ENCODE measurements around the gene MYH16. TPM values are rescaled to one million over a fixed set of nuclear protein-coding genes. Genes with fewer than 3 reads are reported as not detected.
"Not testable (repeated sequence)": the region's sequence is repeated elsewhere in the genome, so short reads cannot be mapped to it uniquely, and the experiment has no call there.

The MYH16 gene
- total RNA-seq (not detected), polyA plus RNA-seq (not detected)

DNA sequence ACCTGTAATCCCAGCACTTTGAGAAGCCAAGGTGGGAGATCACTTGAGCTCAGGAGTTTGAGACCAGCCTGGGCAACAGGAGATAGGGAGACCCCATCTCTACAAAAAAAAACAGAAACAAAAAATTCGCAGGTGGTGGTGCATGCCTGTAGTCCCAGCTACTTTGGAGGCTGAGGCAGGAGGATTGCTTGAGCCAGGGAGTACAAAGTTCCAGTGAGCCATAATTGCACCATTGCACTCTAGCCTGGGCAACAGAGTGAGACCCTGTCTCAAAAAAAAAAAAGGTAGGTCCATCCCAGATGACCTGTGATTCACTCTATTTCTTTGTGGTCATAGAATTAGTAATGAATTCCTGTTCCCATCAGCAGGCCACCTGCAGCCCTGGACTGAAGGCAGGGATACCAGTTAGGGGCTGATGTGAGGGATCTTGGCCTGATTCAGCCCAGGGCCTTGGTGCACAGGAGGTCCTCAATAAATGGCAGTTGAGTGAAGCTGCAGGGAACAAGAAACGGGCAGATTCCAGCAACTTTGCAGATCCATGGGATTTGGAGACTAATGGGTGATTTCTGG is at the start of gene MYH16:
Gene MYH16, plus strand, starts transcription at position 364 of the 570 bp plus-strand sequence.
- H3K4me3 ChIP-seq (ENCODE audit: low read depth, low read length) = no peak within 1 kb of the TSS

DNA sequence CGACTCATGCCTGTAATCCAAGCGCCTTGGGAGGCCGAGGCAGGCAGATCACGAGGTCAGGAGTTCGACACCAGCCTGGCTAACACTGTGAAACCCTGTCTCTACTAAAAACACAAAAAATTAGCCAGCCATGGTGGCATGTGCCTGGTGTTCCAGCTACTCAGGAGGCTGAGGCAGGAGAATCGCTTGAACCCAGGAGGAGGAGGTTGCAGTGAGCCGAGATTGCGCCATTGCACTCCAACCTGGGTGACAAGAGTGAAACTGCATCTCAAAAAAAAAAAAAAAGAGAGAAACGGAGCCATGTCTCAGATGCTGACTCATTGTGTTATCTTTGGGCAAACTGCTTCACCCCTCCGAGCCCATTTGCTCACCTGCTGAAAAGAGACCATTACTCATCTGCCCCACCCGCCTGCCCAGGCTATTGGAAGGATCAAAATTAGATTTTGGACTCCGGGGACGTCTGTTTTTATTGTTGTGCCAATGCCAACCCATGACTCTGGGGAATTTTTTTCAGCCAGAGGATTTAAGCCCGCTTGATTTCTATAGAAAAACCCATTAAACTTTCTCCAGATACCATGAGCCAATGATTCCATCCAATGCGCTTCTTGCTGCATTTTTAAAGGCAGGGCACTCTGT is 48.3 kb upstream of the MYH16 start:
- not testable (repeated sequence) for H3K4me1 ChIP-seq (ENCODE audit: control insufficient read depth, insufficient read depth, low read length, poor library complexity, severe bottlenecking); ATAC-seq (ENCODE audit: low read depth in 2 of 2)

More for the DNA sequence above, at the start of gene MYH16:
- no peaks in the 10 kb centered on the region for H3K36me3 Mint-ChIP-seq
- DNase-seq = no peak
- Histone ChIP-seq H3K27ac (ENCODE audit: insufficient read depth, low read length, poor library complexity, severe bottlenecking) (no peak within 1 kb of the TSS), H3K9me3 (ENCODE audit: control insufficient read depth in 2 of 2, low read length in 2 of 2) (no peaks in the 10 kb centered on the region), H3K4me1 (ENCODE audit: control insufficient read depth, insufficient read depth, low read length, poor library complexity, severe bottlenecking) (no peaks in the 10 kb centered on the region), H3K27me3 (ENCODE audit: control insufficient read depth, insufficient read depth, low read length) (no peaks in the 10 kb centered on the region), H3K36me3 (ENCODE audit: control insufficient read depth, insufficient read depth, low read length) (no peaks in the 10 kb centered on the region)
- peaks cover 0 to 11% (median 7%) of the 10 kb centered on the region in 4 donors for H3K4me1 Mint-ChIP-seq
- no peaks in the 10 kb centered on the region for H3K27me3 Mint-ChIP-seq
- H3K9me3 Mint-ChIP-seq = no peaks in the 10 kb centered on the region
- ATAC-seq (ENCODE audit: low read depth in 2 of 2) = no peak
- H3K4me3 Mint-ChIP-seq = no peak within 1 kb of the TSS
- peak within 1 kb of the TSS in 1 of 3 donors; percentile 31 for H3K27ac Mint-ChIP-seq

DNA sequence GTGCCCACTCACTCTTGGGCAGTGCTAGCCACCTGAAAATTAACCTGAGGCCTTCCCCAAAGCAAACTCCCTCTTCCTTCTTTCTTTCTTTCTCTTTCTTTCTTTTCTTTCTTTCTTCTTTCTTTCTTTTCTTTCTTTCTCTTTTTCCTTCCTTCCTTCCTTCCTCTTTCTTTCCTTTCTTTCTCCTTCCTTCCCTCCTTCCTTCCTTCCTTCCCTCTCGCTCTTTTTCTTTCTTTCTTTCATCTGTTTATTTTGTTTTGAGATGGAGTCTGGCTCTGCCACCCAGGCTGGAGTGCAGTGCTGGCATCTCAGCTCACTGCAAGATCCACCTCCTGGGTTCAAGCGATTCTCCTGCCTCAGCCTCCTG is 47.8 kb upstream of the MYH16 start:
- no peak overlapping the region for H3K4me3 ChIP-seq (ENCODE audit: low read depth, low read length)
- H3K27me3 Mint-ChIP-seq = peaks cover 12% of the 10 kb centered on the region

More for the DNA sequence above, 48.3 kb upstream of the MYH16 start:
- peak in 1 of 3 donors; percentile 29 for DNase-seq
- not testable (repeated sequence) for H3K36me3 Mint-ChIP-seq; H3K4me3 ChIP-seq (ENCODE audit: low read depth, low read length); H3K4me3 Mint-ChIP-seq; H3K27ac ChIP-seq (ENCODE audit: insufficient read depth, low read length, poor library complexity, severe bottlenecking); H3K27me3 ChIP-seq (ENCODE audit: control insufficient read depth, insufficient read depth, low read length); H3K9me3 ChIP-seq (ENCODE audit: control insufficient read depth in 2 of 2, low read length in 2 of 2); H3K9me3 Mint-ChIP-seq; H3K36me3 ChIP-seq (ENCODE audit: control insufficient read depth, insufficient read depth, low read length); H3K4me1 Mint-ChIP-seq
- Mint-ChIP-seq H3K27me3 (peaks cover 12% of the 10 kb centered on the region), H3K27ac (peak overlapping the region in 1 of 3 donors; percentile 47)

DNA sequence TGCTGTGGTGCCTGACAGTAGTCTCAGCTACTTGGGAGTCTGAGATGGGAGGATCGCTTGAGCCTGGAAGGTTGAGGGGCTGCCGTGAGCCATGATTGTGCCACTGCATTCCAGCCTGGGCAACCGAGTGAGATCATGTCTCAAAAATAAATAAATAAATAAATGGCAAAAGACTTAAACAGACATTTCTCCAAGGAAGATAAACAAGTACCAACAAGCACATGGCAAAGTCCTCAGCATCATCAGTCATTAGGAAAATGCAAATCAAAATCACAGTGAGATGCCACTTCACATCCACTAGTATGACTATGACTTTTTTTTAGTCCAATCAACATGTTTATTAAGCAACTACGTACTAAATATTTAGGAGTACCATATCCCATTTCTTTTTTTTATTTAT is 43.4 kb upstream of the MYH16 start:
- Mint-ChIP-seq H3K4me1 (peaks cover 0 to 4% (median 0%) of the 10 kb centered on the region in 4 donors), H3K27ac (no peak overlapping the region), H3K27me3 (peaks cover 14% of the 10 kb centered on the region), H3K9me3 (no peaks in the 10 kb centered on the region), H3K36me3 (no peaks in the 10 kb centered on the region), H3K4me3 (no peak overlapping the region)
- H3K4me3 ChIP-seq (ENCODE audit: low read depth, low read length) = no peak overlapping the region
- H3K36me3 ChIP-seq (ENCODE audit: control insufficient read depth, insufficient read depth, low read length) = no peaks in the 10 kb centered on the region
- no peak for DNase-seq
- no peaks in the 10 kb centered on the region for H3K9me3 ChIP-seq (ENCODE audit: control insufficient read depth in 2 of 2, low read length in 2 of 2)
- no peak for ATAC-seq (ENCODE audit: low read depth in 2 of 2)
- H3K4me1 ChIP-seq (ENCODE audit: control insufficient read depth, insufficient read depth, low read length, poor library complexity, severe bottlenecking) = no peaks in the 10 kb centered on the region
- H3K27ac ChIP-seq (ENCODE audit: insufficient read depth, low read length, poor library complexity, severe bottlenecking) = no peak overlapping the region
- H3K27me3 ChIP-seq (ENCODE audit: control insufficient read depth, insufficient read depth, low read length) = no peaks in the 10 kb centered on the region

More for the DNA sequence above, 47.8 kb upstream of the MYH16 start:
- Mint-ChIP-seq H3K27ac (no peak overlapping the region), H3K4me3 (no peak overlapping the region), H3K36me3 (no peaks in the 10 kb centered on the region), H3K9me3 (no peaks in the 10 kb centered on the region), H3K4me1 (peaks cover 0 to 7% (median 0%) of the 10 kb centered on the region in 4 donors)
- Histone ChIP-seq H3K27ac (ENCODE audit: insufficient read depth, low read length, poor library complexity, severe bottlenecking) (no peak overlapping the region), H3K27me3 (ENCODE audit: control insufficient read depth, insufficient read depth, low read length) (no peaks in the 10 kb centered on the region), H3K4me1 (ENCODE audit: control insufficient read depth, insufficient read depth, low read length, poor library complexity, severe bottlenecking) (no peaks in the 10 kb centered on the region), H3K9me3 (ENCODE audit: control insufficient read depth in 2 of 2, low read length in 2 of 2) (no peaks in the 10 kb centered on the region), H3K36me3 (ENCODE audit: control insufficient read depth, insufficient read depth, low read length) (no peaks in the 10 kb centered on the region)
- DNase-seq = no peak
- ATAC-seq (ENCODE audit: low read depth in 2 of 2) = no peak

DNA sequence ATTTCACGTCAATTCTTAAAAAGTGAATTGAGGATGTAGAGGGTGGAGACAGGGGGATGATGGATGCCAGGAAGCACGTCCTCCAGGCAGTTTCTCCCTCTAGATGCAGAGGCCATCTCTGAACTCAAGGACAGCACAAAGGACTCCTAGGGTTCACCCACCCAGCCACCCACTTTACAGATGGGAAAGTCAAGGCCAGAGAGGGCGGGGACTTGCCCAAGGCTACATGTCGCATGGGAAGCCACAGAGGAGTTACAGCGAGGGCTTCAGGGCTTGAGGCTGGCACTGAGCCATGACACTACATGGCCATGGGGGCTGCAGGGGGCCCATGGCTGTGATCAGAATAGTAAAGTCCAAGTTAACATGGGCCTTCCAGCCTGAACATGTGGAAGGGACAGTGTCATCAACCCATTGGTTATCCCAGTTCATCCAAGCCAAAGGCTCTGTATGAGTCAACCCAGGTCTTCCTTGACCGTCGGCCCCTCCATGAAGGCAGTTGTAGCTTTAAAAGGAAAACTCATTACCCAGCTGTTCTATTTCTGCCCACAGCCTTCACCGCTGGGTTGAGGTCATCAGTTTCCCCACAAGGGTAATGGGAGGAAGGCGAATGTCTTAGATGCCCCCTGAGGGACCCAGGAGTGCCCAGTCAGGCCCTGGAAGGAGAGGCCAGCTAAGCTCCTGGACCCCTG is 40.4 kb upstream of the MYH16 start:
- Histone ChIP-seq H3K36me3 (ENCODE audit: control insufficient read depth, insufficient read depth, low read length) (no peaks in the 10 kb centered on the region), H3K27ac (ENCODE audit: insufficient read depth, low read length, poor library complexity, severe bottlenecking) (no peak overlapping the region), H3K4me3 (ENCODE audit: low read depth, low read length) (no peak overlapping the region), H3K4me1 (ENCODE audit: control insufficient read depth, insufficient read depth, low read length, poor library complexity, severe bottlenecking) (no peaks in the 10 kb centered on the region), H3K27me3 (ENCODE audit: control insufficient read depth, insufficient read depth, low read length) (no peaks in the 10 kb centered on the region), H3K9me3 (ENCODE audit: control insufficient read depth in 2 of 2, low read length in 2 of 2) (no peaks in the 10 kb centered on the region)
- DNase-seq (no peak), ATAC-seq (ENCODE audit: low read depth in 2 of 2) (no peak)
- no peaks in the 10 kb centered on the region for H3K4me1 Mint-ChIP-seq
- H3K4me3 Mint-ChIP-seq = no peak overlapping the region
- no peaks in the 10 kb centered on the region for H3K9me3 Mint-ChIP-seq
- peaks cover 4% of the 10 kb centered on the region for H3K27me3 Mint-ChIP-seq
- no peak overlapping the region for H3K27ac Mint-ChIP-seq
- no peaks in the 10 kb centered on the region for H3K36me3 Mint-ChIP-seq

DNA sequence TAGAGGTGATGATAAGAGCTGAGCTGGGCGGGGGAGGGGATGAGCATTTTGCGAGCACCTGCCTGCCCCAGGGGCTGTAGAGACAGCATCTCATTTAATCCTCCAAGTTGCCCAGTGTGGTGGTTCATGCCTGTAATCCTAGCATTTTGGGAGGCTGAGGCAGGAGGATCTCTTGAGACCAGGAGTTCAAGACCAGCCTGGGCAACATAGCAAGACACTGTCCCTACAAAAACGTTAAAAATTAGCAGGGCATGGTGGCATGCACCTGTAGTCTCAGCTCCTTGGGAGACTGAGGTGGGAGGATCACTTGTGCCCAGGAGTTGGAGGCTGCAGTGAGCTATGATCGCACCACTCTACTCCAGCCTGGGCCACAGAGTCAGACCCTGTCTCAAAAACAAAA is 39.7 kb upstream of the MYH16 start:
- H3K9me3 Mint-ChIP-seq; H3K36me3 ChIP-seq (ENCODE audit: control insufficient read depth, insufficient read depth, low read length); H3K36me3 Mint-ChIP-seq; H3K27ac Mint-ChIP-seq; H3K27ac ChIP-seq (ENCODE audit: insufficient read depth, low read length, poor library complexity, severe bottlenecking); H3K4me1 ChIP-seq (ENCODE audit: control insufficient read depth, insufficient read depth, low read length, poor library complexity, severe bottlenecking); H3K4me3 Mint-ChIP-seq; DNase-seq; H3K4me1 Mint-ChIP-seq; H3K27me3 Mint-ChIP-seq; ATAC-seq (ENCODE audit: low read depth in 2 of 2); H3K4me3 ChIP-seq (ENCODE audit: low read depth, low read length); H3K9me3 ChIP-seq (ENCODE audit: control insufficient read depth in 2 of 2, low read length in 2 of 2); H3K27me3 ChIP-seq (ENCODE audit: control insufficient read depth, insufficient read depth, low read length): not testable (repeated sequence)

DNA sequence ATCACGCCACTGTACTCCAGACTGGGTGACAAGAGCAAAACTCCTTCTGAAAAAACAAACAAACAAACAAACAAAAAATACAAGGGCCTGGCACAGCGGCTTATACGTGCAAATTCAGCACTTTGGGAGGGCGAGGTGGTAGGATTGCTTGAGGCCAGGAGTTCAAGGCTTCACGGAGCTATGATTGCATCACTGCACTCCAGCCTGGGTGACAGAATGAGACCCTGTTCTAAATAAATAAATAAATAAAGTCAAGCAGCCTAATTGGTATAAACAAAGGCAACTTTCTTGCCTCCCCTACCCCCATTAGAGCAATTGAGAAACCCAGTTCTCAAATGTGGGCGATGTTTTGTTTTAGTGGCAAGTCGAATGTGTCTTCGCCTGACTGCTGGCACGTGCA is 38.5 kb upstream of the MYH16 start:
- Mint-ChIP-seq H3K4me3 (no peak overlapping the region), H3K4me1 (no peaks in the 10 kb centered on the region), H3K36me3 (no peaks in the 10 kb centered on the region), H3K27ac (no peak overlapping the region), H3K9me3 (peaks cover 0 to 5% (median 0%) of the 10 kb centered on the region in 7 donors), H3K27me3 (peaks cover 4% of the 10 kb centered on the region)
- ATAC-seq (ENCODE audit: low read depth in 2 of 2) (no peak), DNase-seq (no peak)
- H3K9me3 ChIP-seq (ENCODE audit: control insufficient read depth in 2 of 2, low read length in 2 of 2) = no peaks in the 10 kb centered on the region
- H3K4me3 ChIP-seq (ENCODE audit: low read depth, low read length) = no peak overlapping the region
- no peaks in the 10 kb centered on the region for H3K4me1 ChIP-seq (ENCODE audit: control insufficient read depth, insufficient read depth, low read length, poor library complexity, severe bottlenecking)
- no peaks in the 10 kb centered on the region for H3K36me3 ChIP-seq (ENCODE audit: control insufficient read depth, insufficient read depth, low read length)
- no peaks in the 10 kb centered on the region for H3K27me3 ChIP-seq (ENCODE audit: control insufficient read depth, insufficient read depth, low read length)
- H3K27ac ChIP-seq (ENCODE audit: insufficient read depth, low read length, poor library complexity, severe bottlenecking) = no peak overlapping the region

DNA sequence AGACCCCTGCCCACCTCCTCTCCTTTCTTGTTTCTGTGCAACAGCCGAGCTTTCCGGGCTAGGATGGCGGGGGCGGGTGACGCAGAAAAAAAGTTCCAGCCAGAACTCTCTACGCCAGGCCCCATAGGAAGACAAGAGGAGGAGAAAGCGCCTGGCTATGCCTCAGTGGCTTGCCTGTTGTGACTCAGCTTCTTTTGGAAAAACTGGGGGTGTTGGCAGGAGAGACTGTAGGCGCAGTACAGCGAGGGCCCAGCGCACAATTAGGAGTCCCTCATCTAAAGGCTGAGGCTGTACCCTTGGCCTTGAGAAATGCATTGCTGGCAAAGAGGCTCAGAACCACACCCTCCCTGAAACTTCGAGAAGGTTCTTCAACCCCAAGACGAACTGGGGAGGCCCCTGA is 36.7 kb upstream of the MYH16 start:
- no peaks in the 10 kb centered on the region for H3K36me3 Mint-ChIP-seq
- H3K4me3 Mint-ChIP-seq = no peak overlapping the region
- no peak overlapping the region for H3K27ac Mint-ChIP-seq
- Histone ChIP-seq H3K27me3 (ENCODE audit: control insufficient read depth, insufficient read depth, low read length) (no peaks in the 10 kb centered on the region), H3K9me3 (ENCODE audit: control insufficient read depth in 2 of 2, low read length in 2 of 2) (no peaks in the 10 kb centered on the region), H3K4me1 (ENCODE audit: control insufficient read depth, insufficient read depth, low read length, poor library complexity, severe bottlenecking) (no peaks in the 10 kb centered on the region), H3K27ac (ENCODE audit: insufficient read depth, low read length, poor library complexity, severe bottlenecking) (no peak overlapping the region), H3K36me3 (ENCODE audit: control insufficient read depth, insufficient read depth, low read length) (no peaks in the 10 kb centered on the region), H3K4me3 (ENCODE audit: low read depth, low read length) (no peak overlapping the region)
- peaks cover 4% of the 10 kb centered on the region for H3K27me3 Mint-ChIP-seq
- DNase-seq (no peak), ATAC-seq (ENCODE audit: low read depth in 2 of 2) (no peak)
- H3K4me1 Mint-ChIP-seq = no peaks in the 10 kb centered on the region
- H3K9me3 Mint-ChIP-seq = peaks cover 0 to 5% (median 0%) of the 10 kb centered on the region in 7 donors
